Measurements from ENCODE around the gene STK24. TPM values are rescaled to one million over a fixed set of nuclear protein-coding genes. Genes with fewer than 3 reads are reported as not detected.

Gene STK24
- total RNA-seq, 1 donor from 2014 or later = 26.2 TPM

- DNase-seq (ENCODE audit: low spot score) = no peak
These were observed 42.1 kb downstream of the STK24 start for GRCh38 chr13:98534821-98535220.

DNA sequence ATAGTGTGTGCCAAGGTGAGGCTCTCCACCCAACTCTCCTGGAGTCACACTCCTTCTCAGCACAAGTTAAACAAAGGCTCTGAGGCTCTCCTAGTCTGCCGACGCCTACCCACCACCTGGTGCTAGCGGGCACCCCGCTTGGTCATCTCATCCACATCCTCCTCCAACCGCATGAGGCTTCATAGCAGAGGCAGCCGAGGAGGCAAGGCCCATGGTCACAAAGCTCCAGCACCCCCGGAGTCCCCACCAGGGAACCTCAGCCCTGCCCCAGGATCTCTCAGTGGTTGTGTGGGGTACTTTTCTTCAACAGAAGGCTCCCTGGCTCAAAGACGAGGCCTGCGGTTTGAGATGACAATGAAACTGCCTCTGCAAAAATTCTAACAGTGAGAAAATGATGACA, 43.0 kb downstream of the STK24 start:
- no peak for DNase-seq (ENCODE audit: low spot score)

DNA sequence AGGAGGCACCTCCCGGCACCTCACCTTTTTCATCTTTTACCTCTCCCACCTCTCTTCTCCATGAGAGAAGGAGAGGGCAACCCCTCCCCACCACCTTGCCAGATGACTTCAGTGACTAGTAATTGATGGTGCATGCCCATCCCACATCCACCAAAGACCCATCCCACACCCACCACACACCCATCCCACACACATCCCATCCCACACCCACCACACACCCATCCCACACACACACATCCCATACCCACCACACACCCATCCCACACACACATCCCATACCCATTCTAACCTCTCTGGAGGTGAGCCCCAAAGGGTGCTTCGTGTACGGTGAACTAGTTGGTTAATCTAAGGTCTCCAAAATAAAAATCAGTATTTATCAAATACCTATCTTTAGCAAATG, 44.7 kb downstream of the STK24 start:
- DNase-seq (ENCODE audit: low spot score) = no peak

DNA sequence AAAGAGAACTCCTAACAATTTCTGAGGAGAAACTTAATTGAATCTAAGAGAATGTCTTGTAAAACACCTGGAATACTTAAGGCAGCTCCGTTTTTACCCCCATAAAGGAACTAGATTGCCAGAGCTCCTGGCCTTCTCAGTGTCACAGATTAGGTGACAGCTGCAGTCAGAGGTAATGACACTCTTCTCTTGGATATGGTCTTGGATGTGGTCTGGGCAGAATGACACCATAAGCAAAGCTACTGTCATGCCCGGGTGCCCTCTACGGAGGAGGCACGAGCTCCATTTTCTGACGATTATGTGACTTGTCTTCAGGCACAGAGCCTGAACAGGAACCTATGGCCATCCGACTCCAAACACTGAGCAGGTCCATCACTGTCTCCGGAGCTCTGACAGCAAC, 46.7 kb downstream of the STK24 start:
- no peak for DNase-seq (ENCODE audit: low spot score)

GRCh38 chr13:98529171-98529570, 47.7 kb downstream of the STK24 start:
- DNase-seq (ENCODE audit: low spot score) = no peak

DNA sequence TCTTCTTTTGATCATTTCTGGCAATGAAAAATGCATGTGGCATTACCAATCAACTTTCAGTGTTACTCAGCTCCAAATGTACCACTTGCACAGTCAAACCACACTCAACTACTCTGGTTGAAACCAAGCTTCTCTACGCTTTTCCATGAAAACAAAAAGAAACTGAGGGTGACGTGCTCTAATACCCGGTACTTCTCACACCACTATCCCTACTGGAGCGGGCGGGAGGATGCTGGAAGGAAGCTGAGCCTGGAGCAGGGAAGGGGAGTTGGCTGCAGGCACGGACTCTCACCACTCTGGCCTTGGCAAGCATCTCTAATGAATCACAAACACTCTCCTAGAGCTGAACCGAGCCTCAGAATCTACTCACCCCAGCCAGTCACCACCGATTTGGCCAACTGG, 48.2 kb downstream of the STK24 start:
- no peak for DNase-seq (ENCODE audit: low spot score)

DNA sequence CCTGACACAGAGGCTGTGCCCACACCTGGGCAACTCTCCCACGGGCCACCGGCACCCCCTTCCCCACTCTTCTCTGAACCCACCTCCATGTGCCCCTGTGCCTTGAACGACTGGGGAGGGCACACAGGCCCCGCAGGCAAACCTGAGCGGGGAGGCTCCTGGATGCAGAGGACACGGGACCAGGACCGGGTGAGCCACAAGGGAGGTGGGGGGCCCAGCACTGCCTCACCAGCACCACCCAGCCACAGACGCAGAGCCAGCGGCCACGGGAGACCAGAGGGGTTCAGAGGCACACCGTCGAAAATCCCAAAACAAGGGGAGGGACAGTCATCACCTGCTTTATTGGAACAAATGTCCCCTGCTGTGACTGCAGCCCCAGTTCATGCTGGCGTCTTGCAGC, 49.4 kb downstream of the STK24 start:
- no peak for DNase-seq (ENCODE audit: low spot score)

DNA sequence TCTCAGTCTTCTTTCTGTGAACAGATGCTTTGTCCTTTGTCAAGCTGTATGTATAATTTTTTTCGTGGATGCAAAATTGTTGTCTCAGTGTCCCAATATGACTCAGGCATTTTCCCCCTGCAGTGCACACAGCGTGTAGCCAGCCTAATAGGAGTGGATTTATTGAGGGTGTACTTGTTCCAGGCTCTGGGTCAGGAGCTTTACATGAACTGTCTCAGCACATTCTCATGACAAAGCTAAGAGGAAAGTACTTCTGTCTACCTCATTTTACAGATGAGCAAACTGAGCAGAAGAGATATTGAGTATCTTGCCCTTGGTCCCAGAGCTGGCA, 50.8 kb downstream of the STK24 start:
- no peak for DNase-seq (ENCODE audit: low spot score)

DNA sequence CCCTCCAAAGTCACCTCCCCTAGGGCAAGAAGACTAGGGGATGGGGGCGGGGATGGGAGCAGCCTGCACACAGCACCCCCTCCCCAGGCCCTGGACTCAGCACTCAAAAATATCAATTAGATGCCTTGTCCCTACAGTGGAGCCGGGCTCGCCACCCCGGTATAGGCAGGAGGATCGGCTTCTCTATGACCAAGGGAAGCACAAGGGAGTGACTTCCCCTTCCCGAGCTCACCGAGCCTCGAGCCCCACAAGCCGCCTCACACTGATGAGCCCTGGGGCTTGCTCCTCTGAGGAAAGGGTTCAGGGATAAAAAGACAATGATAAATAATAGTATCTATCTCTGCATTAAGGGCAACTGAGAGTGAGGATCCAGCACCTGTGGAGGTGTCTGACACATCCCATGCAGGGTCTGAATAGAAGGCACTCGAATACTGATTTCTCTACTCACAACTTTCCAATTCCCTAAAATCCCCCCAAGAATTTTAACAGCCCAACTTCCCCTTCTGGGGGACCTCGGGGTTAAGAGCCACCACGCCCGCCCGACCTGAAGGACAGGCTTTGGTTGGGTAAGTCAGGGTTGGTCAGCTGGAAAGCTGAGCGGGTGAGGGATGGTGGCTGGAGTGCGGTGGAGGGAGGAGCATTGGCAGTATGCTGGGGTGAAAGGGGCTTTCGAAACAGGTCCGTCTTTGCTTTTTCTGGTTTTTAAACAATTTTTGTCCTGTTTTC, 51.3 kb downstream of the STK24 start:
- DNase-seq (ENCODE audit: low spot score) = no peak

DNA sequence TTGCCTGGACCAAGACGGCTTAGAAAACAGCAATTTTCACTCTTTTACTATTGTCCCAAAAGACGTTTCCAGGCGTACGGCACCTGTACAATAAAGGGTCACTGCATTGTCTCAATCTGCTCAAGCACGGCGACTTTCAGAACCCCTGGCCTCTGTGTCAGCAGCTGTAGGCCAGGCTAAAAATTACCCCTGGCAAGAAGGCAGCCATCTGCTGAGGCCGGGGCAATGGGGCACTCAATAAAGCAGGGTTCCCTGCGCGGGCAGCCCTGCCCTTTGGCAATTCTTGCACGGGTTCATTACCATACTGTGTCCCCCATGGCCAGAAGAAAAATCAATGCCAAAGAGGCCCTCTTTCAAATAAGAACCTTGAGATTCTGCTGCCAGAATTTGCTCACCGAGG, 52.1 kb downstream of the STK24 start:
- DNase-seq (ENCODE audit: low spot score) = no peak

DNA sequence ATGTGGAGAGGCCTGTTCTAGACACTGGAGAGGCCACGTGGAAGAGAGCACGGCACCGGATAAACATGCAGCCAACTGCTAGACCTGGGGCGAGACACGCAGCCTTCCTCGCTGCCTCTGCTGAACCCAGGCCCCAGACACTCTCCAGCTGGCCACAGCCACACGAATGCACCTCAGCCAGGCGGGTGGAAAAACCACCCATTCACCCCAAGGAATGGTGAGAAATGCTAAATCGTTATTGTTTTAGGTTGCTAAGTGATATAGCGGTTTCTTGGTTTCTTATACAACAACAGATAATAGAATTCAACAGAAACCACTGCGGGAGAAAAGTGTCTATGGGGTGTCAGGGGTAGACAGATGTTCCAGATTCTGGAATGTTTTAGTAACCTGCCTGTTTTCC, 52.5 kb downstream of the STK24 start:
- DNase-seq (ENCODE audit: low spot score) = no peak

- no peak for DNase-seq (ENCODE audit: low spot score)
These were observed 53.3 kb downstream of the STK24 start for GRCh38 chr13:98523455-98524102.

- no peak for DNase-seq (ENCODE audit: low spot score)
These were observed 54.5 kb downstream of the STK24 start for GRCh38 chr13:98522371-98522770.

- DNase-seq (ENCODE audit: low spot score) = no peak
These were observed 55.3 kb downstream of the STK24 start for GRCh38 chr13:98521461-98522247.

- DNase-seq (ENCODE audit: low spot score) = no peak
These were observed 56.0 kb downstream of the STK24 start for GRCh38 chr13:98520674-98521449.

- DNase-seq (ENCODE audit: low spot score) = no peak
These were observed 56.9 kb downstream of the STK24 start for GRCh38 chr13:98519976-98520375.

DNA sequence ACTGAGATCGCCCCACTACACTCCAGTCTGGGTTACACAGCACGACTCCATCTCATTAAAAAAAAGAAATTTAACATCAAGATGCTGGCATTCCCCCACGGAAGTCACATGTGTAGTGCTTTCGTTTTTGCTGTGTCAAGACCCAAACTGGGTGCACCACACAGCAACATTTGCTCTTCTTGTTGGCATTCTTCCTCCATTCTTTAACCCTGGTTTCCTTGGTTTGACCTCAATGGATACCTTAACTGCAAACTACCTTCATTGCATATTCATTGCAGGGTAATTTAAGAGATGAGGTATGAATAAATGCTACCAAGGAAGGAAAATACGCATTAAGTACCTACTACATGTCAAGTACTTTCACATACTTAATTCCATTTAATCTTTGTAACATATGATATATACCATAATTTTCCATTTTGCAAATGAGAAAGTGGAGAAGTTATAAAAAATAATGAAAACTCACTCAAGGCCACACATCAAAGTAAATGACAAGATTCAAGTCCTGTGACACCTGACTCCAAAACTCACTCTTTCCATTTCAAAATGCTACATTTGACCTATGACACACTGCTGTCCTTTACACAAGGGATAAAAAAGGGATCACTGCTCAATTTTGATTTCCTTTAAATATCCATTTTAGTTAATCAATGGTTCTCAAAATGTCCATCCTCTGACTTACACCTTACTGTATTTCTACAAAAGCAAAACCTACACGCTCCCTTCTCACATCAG, 59.2 kb downstream of the STK24 start:
- no peak for DNase-seq (ENCODE audit: low spot score)

GRCh38 chr13:98515818-98516465, 61.0 kb downstream of the STK24 start:
- DNase-seq (ENCODE audit: low spot score) = no peak

DNA sequence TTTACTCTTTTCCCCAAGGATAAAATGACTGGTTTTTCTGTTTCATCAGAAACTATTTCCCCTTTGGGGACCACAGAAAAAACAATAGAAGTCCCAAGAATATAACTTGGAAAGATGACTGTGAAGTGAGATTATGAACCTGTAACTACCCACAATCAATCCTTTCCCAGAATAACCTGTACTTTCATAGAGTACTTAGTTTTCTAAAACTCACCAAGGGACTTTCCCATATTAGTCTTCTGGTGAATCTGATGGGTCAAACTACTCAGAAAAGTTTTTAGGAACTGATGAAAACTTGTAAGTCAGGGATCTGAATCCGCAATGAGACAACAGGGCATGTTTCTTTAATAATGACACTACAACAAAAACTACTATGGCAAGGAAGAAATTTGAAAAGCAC, 62.6 kb downstream of the STK24 start:
- DNase-seq (ENCODE audit: low spot score) = no peak

GRCh38 chr13:98513837-98514236, 63.1 kb downstream of the STK24 start:
- no peak for DNase-seq (ENCODE audit: low spot score)
